ENCODE results near the gene SERPIND1.

- TF ChIP-seq POLR2A (IDR thresholded peaks at IDR 0.05): no peak
- TF ChIP-seq, protein P1, sequence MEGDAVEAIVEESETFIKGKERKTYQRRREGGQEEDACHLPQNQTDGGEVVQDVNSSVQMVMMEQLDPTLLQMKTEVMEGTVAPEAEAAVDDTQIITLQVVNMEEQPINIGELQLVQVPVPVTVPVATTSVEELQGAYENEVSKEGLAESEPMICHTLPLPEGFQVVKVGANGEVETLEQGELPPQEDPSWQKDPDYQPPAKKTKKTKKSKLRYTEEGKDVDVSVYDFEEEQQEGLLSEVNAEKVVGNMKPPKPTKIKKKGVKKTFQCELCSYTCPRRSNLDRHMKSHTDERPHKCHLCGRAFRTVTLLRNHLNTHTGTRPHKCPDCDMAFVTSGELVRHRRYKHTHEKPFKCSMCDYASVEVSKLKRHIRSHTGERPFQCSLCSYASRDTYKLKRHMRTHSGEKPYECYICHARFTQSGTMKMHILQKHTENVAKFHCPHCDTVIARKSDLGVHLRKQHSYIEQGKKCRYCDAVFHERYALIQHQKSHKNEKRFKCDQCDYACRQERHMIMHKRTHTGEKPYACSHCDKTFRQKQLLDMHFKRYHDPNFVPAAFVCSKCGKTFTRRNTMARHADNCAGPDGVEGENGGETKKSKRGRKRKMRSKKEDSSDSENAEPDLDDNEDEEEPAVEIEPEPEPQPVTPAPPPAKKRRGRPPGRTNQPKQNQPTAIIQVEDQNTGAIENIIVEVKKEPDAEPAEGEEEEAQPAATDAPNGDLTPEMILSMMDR (IDR thresholded peaks at IDR 0.05): no peak
These were observed 22.6 kb upstream of the SERPIND1 start for GRCh38 chr22:20751185-20751851.
